Right lobe of liver (tissue), 4 donors: ENCODE data around the gene VGLL3.

ENCODE experiments used
- CTCF ChIP-seq, 4 donors: fragments of 200-600 bp in 3 of 4; fragments of 450-650 bp in 1 of 4; IDR thresholded peaks; one replicate each; pipeline versions ENCODE4 v1.5.1 to v1.8.0; 2016 to 2022; ENCODE audit warnings: antibody characterized with exemption in 4 of 4, mild to moderate bottlenecking in 2 of 4
- POLR2A ChIP-seq: fragments of 450-650 bp; IDR thresholded peaks from one replicate; pipeline ENCODE4 v1.6.1; 2017; ENCODE audit warnings: antibody characterized with exemption, mild to moderate bottlenecking
- donor health status: DM: no; HTN: no; CAD: no.
- donor health status: DM: no; HTN: no; CAD: no.
- donor health status: DM: no; HTN: yes; CAD: no.

- TF ChIP-seq CTCF (IDR thresholded peaks at IDR 0.05) = no peak
- no peak for TF ChIP-seq POLR2A
Observed at GRCh38 chr3:86978111-86978551, 12.8 kb downstream of the VGLL3 start.
